ENCODE data around the gene CCSER1.

Gene CCSER1

DNA sequence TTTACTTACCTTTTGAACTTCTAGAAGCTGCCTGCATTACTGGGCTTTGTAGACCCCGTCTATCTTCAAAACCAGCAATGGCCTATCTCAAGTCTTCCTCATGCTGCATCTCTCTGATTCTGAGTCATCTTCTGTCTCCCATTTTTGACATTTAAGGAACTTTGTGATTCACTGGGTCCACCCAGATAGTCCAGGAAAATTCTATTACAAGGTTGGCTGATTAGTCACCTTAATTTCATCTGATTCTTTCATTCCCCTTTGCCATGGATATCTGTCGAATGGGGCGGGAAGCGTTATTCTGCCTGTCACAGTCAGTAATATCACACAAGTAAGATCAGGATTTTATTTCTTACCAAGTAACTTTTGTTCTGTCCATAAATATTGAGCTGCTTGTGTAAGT, 618.0 kb downstream of the CCSER1 start:
- H3K27me3 ChIP-seq (ENCODE audit: control insufficient read depth, insufficient read depth, low read length), result no peaks in the 10 kb centered on the region
- H3K4me1 ChIP-seq (ENCODE audit: control insufficient read depth, insufficient read depth, low read length), result no peaks in the 10 kb centered on the region
- no peaks in the 10 kb centered on the region for H3K9me3 ChIP-seq (ENCODE audit: control insufficient read depth, insufficient read depth, low read length)
- H3K4me3 ChIP-seq (ENCODE audit: low read depth, low read length), result no peak overlapping the region
- no peak overlapping the region for H3K27ac ChIP-seq (ENCODE audit: low read depth, low read length)
- H3K9ac ChIP-seq (ENCODE audit: low read depth, low read length), result no peak overlapping the region
- no peaks in the 10 kb centered on the region for H3K36me3 ChIP-seq (ENCODE audit: control insufficient read depth, insufficient read depth, low read length)

DNA sequence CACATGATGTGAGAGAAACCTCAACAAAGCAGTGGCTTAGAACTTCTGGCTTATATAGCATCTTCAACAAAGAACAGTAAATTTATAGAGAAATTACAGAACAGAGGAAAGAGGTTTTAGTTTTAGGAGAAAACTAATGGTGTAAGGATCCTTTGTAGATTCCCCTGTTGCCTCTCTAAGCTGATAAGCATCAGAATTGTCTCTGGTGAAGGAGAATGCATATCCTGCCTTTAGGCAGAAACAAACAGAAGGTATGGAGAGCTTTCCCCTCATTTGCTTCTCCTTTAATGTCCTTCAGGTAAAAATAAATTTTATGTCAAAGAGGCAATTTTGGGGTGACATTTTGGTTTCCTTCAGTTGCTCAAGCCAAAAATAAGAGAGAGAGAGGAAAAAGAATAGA, 625.9 kb downstream of the CCSER1 start:
- Histone ChIP-seq H3K4me3 (ENCODE audit: low read depth, low read length) (no peak overlapping the region), H3K9me3 (ENCODE audit: control insufficient read depth, insufficient read depth, low read length) (no peaks in the 10 kb centered on the region), H3K27ac (ENCODE audit: low read depth, low read length) (no peak overlapping the region), H3K9ac (ENCODE audit: low read depth, low read length) (no peak overlapping the region), H3K27me3 (ENCODE audit: control insufficient read depth, insufficient read depth, low read length) (no peaks in the 10 kb centered on the region), H3K36me3 (ENCODE audit: control insufficient read depth, insufficient read depth, low read length) (no peaks in the 10 kb centered on the region), H3K4me1 (ENCODE audit: control insufficient read depth, insufficient read depth, low read length) (peaks cover 21% of the 10 kb centered on the region)

DNA sequence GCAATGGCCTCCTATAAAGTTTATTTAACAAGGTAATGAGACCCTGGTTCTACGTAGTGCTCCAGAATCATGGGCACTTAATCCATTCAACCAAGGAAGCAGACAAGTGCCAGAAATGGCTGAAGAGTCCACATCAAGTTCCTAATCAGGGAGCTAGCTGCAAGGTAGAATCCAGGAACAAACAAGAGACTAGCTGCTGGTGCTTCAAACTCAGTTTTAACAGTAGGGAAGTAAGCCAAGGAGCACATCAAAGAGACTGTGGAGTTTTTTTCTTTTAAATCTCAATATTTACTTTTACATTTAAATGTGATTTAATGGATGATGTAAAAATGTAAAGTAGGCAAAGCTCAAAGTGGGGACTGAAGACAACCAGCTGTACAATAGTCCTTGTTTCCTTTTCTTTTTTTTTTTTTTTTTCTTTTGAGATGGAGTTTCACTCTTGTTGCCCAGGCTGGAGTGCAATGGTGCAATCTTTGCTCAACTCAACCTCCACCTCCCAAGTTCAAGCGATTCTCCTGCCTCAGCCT, 630.4 kb downstream of the CCSER1 start:
- H3K9me3 ChIP-seq (ENCODE audit: control insufficient read depth, insufficient read depth, low read length), result no peaks in the 10 kb centered on the region
- no peak overlapping the region for H3K9ac ChIP-seq (ENCODE audit: low read depth, low read length)
- H3K4me1 ChIP-seq (ENCODE audit: control insufficient read depth, insufficient read depth, low read length), result peaks cover 17% of the 10 kb centered on the region
- no peak overlapping the region for H3K4me3 ChIP-seq (ENCODE audit: low read depth, low read length)
- H3K36me3 ChIP-seq (ENCODE audit: control insufficient read depth, insufficient read depth, low read length), result no peaks in the 10 kb centered on the region
- no peaks in the 10 kb centered on the region for H3K27me3 ChIP-seq (ENCODE audit: control insufficient read depth, insufficient read depth, low read length)
- no peak overlapping the region for H3K27ac ChIP-seq (ENCODE audit: low read depth, low read length)

DNA sequence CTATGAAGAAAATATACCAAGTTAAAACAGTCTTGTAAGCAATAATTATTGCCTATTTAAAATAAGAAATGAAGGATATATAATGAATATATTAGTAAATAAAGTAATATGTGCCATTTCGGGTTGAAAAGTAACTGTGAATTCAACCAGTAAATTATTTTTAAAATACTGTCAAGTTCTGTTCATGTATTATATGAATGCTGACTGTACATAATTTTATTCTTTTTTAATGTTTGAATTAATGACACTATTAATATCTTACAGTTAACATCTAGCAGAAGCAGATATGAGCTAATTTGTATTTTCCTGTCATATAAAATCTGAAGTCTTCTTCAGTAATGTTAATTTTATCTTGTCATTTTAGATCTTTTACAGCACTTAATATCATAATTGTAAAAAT, 632.9 kb downstream of the CCSER1 start:
- H3K36me3 ChIP-seq (ENCODE audit: control insufficient read depth, insufficient read depth, low read length), result no peaks in the 10 kb centered on the region
- H3K4me1 ChIP-seq (ENCODE audit: control insufficient read depth, insufficient read depth, low read length), result peaks cover 8% of the 10 kb centered on the region; the same call in 1 of the 2 replicates
- H3K27me3 ChIP-seq (ENCODE audit: control insufficient read depth, insufficient read depth, low read length), result no peaks in the 10 kb centered on the region
- H3K27ac ChIP-seq (ENCODE audit: low read depth, low read length), result no peak overlapping the region
- H3K9me3 ChIP-seq (ENCODE audit: control insufficient read depth, insufficient read depth, low read length), result no peaks in the 10 kb centered on the region
- H3K9ac ChIP-seq (ENCODE audit: low read depth, low read length), result no peak overlapping the region
- no peak overlapping the region for H3K4me3 ChIP-seq (ENCODE audit: low read depth, low read length)

DNA sequence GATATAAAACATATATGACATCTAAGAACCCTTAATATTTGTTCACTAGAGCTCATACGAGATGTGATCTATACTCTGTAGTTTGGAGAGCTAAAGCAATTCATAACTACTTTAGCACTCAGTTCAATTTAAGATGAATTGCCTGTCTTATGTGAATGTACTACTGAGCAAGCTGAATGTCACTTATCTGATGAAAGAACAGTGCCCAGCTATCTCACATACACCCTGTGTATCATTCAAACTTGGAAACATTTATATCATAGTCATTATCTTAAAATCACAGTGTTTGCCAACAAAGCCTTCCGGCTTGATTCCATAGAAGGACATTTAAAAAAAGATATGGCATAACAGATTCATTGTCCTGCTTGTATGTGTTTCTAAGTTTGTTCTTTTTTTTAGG, 639.6 kb downstream of the CCSER1 start:
- Histone ChIP-seq H3K4me1 (ENCODE audit: control insufficient read depth, insufficient read depth, low read length) (0 out of 2 replicates have a peak, but pooled peaks cover 4% of the 10 kb centered on the region), H3K27ac (ENCODE audit: low read depth, low read length) (no peak overlapping the region), H3K4me3 (ENCODE audit: low read depth, low read length) (no peak overlapping the region), H3K27me3 (ENCODE audit: control insufficient read depth, insufficient read depth, low read length) (no peaks in the 10 kb centered on the region), H3K36me3 (ENCODE audit: control insufficient read depth, insufficient read depth, low read length) (no peaks in the 10 kb centered on the region), H3K9ac (ENCODE audit: low read depth, low read length) (no peak overlapping the region), H3K9me3 (ENCODE audit: control insufficient read depth, insufficient read depth, low read length) (no peaks in the 10 kb centered on the region)

DNA sequence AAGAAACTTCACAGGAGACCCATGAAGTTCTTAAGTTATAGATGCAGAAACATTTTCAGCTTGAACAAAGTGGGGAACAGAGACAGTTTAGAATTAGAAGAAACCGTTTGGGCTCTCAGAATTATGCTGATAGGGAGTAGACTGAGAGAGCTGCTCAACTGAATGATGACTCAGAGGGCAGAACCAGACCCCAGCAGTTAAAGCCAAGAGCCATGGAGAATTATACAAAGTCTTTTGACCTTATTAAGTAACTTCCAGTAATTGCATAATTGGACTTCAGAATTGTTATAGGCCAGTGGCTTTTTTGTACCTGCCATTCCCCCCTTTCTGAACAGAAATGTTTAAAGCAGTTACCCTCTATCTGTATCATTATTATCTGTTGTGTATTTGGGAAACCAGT, 642.1 kb downstream of the CCSER1 start:
- no peaks in the 10 kb centered on the region for H3K9me3 ChIP-seq (ENCODE audit: control insufficient read depth, insufficient read depth, low read length)
- no peak overlapping the region for H3K27ac ChIP-seq (ENCODE audit: low read depth, low read length)
- H3K27me3 ChIP-seq (ENCODE audit: control insufficient read depth, insufficient read depth, low read length), result no peaks in the 10 kb centered on the region
- H3K9ac ChIP-seq (ENCODE audit: low read depth, low read length), result no peak overlapping the region
- no peak overlapping the region for H3K4me3 ChIP-seq (ENCODE audit: low read depth, low read length)
- H3K36me3 ChIP-seq (ENCODE audit: control insufficient read depth, insufficient read depth, low read length), result no peaks in the 10 kb centered on the region
- 0 out of 2 replicates have a peak, but pooled peaks cover 4% of the 10 kb centered on the region for H3K4me1 ChIP-seq (ENCODE audit: control insufficient read depth, insufficient read depth, low read length)

DNA sequence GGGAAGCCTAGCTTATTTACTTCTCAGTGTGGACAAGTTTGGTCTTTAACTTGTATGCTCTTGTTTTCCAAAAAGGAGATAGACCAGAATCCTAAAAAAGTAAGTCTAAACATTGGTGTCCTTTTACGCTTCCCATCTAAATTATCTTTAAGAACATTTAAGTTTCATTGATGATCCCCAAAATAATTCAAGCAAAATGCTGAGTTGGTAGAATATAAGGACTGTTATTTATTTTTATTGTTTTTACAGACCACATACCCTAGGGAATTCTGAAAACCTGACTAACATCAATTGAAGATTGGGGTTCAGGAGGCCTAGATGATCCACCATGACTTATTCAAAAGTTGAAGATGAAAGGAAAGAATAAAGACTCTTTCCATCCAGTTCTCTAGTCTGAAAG, 653.0 kb downstream of the CCSER1 start:
- no peaks in the 10 kb centered on the region for H3K4me1 ChIP-seq (ENCODE audit: control insufficient read depth, insufficient read depth, low read length)
- H3K36me3 ChIP-seq (ENCODE audit: control insufficient read depth, insufficient read depth, low read length), result no peaks in the 10 kb centered on the region
- H3K27me3 ChIP-seq (ENCODE audit: control insufficient read depth, insufficient read depth, low read length), result no peaks in the 10 kb centered on the region
- H3K27ac ChIP-seq (ENCODE audit: low read depth, low read length), result no peak overlapping the region
- no peak overlapping the region for H3K4me3 ChIP-seq (ENCODE audit: low read depth, low read length)
- H3K9me3 ChIP-seq (ENCODE audit: control insufficient read depth, insufficient read depth, low read length), result no peaks in the 10 kb centered on the region
- no peak overlapping the region for H3K9ac ChIP-seq (ENCODE audit: low read depth, low read length)

DNA sequence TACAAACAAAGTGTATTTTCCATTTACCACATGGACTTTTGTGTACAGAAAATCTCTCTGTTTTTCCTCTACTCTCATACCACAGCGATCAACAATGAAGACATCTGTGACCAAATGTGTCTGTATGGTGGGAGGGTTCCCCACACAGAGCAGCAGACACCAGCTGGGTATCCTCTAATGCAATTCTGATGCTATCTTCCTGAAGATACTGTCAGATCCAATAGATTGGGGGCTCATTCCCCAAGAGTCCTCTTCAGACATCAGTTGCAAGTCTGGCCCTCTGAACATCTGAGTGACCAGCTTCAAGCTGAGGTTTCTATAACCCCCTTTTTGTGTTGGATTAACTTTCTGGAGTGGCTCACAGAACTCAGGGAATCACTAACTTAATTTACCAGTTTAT, 659.4 kb downstream of the CCSER1 start:
- no peaks in the 10 kb centered on the region for H3K4me1 ChIP-seq (ENCODE audit: control insufficient read depth, insufficient read depth, low read length)
- no peaks in the 10 kb centered on the region for H3K9me3 ChIP-seq (ENCODE audit: control insufficient read depth, insufficient read depth, low read length)
- no peak overlapping the region for H3K4me3 ChIP-seq (ENCODE audit: low read depth, low read length)
- no peak overlapping the region for H3K9ac ChIP-seq (ENCODE audit: low read depth, low read length)
- no peaks in the 10 kb centered on the region for H3K27me3 ChIP-seq (ENCODE audit: control insufficient read depth, insufficient read depth, low read length)
- no peaks in the 10 kb centered on the region for H3K36me3 ChIP-seq (ENCODE audit: control insufficient read depth, insufficient read depth, low read length)
- H3K27ac ChIP-seq (ENCODE audit: low read depth, low read length), result no peak overlapping the region

DNA sequence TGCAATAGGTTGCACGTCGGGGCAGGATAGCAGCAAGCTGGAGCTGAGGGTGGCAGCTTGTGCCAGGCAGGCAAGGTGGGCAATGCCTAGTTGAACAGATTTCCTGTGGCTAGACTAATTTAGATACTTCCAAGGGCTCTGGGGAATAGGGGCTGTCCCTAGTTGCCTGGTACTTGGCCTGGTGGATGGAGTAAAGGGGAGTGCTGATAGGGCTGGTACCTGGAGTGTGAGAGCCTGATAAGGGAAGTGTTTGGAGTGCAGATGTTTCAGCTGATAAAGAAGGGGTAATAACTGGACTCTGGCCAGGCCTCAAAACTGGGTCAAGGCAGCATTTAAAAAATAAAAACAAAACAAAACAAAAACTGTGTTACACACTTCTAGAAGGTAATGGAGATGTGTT, 665.5 kb downstream of the CCSER1 start:
- Histone ChIP-seq H3K27ac (ENCODE audit: low read depth, low read length) (no peak overlapping the region), H3K4me3 (ENCODE audit: low read depth, low read length) (no peak overlapping the region), H3K36me3 (ENCODE audit: control insufficient read depth, insufficient read depth, low read length) (no peaks in the 10 kb centered on the region), H3K27me3 (ENCODE audit: control insufficient read depth, insufficient read depth, low read length) (no peaks in the 10 kb centered on the region), H3K9me3 (ENCODE audit: control insufficient read depth, insufficient read depth, low read length) (0 out of 2 replicates have a peak, but pooled peaks cover 2% of the 10 kb centered on the region), H3K9ac (ENCODE audit: low read depth, low read length) (no peak overlapping the region), H3K4me1 (ENCODE audit: control insufficient read depth, insufficient read depth, low read length) (no peaks in the 10 kb centered on the region)

DNA sequence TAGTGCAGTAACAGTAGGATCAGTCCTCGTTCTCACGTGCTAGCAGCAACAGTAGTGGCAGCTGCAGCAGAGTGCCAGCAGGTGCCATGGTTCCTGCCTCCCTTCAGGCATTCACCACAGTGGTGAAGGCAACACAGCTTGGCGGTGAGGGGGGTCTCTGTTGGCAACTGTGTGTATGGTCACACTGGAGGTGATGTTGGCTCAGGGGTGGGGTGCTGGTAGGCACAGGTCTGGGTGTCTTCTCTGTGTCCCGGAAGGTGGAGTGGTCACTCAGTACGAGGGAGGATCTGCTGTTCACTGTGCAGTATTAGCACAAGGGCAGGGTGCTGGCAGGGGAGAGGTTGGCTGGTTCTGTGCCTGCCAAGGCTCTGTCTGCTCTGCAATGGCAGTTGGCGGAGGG, 671.8 kb downstream of the CCSER1 start:
- Histone ChIP-seq H3K27me3 (ENCODE audit: control insufficient read depth, insufficient read depth, low read length) (no peaks in the 10 kb centered on the region), H3K9me3 (ENCODE audit: control insufficient read depth, insufficient read depth, low read length) (0 out of 2 replicates have a peak, but pooled peaks cover 2% of the 10 kb centered on the region), H3K4me1 (ENCODE audit: control insufficient read depth, insufficient read depth, low read length) (no peaks in the 10 kb centered on the region), H3K9ac (ENCODE audit: low read depth, low read length) (no peak overlapping the region), H3K27ac (ENCODE audit: low read depth, low read length) (no peak overlapping the region), H3K36me3 (ENCODE audit: control insufficient read depth, insufficient read depth, low read length) (no peaks in the 10 kb centered on the region), H3K4me3 (ENCODE audit: low read depth, low read length) (no peak overlapping the region)

DNA sequence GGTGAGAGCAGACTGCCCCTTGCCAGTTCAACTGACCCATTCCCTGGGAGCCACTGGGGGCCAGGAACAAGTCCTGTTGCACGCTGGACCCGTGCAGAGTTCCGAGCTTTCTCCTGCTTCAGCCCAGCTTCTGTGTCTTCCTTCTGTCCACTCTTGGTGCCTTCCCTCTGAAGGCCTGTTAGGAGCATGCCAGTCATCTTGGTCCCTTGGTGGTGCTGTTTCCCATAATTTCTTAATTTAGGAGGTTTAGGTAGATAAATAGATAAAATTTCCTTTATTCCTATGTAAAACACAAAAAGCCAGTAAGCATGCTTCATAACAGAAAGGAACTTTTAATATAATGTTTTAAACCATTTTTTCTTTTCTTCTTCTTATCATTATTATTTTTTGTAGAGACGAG, 672.7 kb downstream of the CCSER1 start:
- no peak overlapping the region for H3K9ac ChIP-seq (ENCODE audit: low read depth, low read length)
- H3K27me3 ChIP-seq (ENCODE audit: control insufficient read depth, insufficient read depth, low read length), result no peaks in the 10 kb centered on the region
- no peak overlapping the region for H3K4me3 ChIP-seq (ENCODE audit: low read depth, low read length)
- 0 out of 2 replicates have a peak, but pooled peaks cover 2% of the 10 kb centered on the region for H3K9me3 ChIP-seq (ENCODE audit: control insufficient read depth, insufficient read depth, low read length)
- no peaks in the 10 kb centered on the region for H3K4me1 ChIP-seq (ENCODE audit: control insufficient read depth, insufficient read depth, low read length)
- no peaks in the 10 kb centered on the region for H3K36me3 ChIP-seq (ENCODE audit: control insufficient read depth, insufficient read depth, low read length)
- H3K27ac ChIP-seq (ENCODE audit: low read depth, low read length), result no peak overlapping the region

DNA sequence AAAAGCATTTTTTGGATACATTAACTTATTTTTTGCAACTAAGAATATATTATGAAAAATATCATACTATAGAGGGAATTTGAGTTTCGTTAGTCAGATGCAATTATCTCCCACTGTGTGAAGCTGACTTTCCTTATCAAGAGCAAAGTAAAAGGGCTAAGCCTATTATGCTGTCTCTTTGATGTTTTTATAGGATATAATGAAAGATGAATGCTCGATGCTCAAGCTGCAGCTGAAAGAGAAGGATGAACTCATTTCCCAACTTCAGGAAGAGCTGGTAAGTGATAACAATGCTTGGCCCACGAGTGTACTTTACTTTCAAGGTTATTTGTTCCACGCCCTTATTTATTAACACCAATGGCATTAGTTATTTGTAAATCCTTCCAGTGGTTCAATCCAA, 688.4 kb downstream of the CCSER1 start:
- Histone ChIP-seq H3K27ac (ENCODE audit: low read depth, low read length) (no peak overlapping the region), H3K4me1 (ENCODE audit: control insufficient read depth, insufficient read depth, low read length) (peaks cover 14% of the 10 kb centered on the region), H3K27me3 (ENCODE audit: control insufficient read depth, insufficient read depth, low read length) (no peaks in the 10 kb centered on the region), H3K9me3 (ENCODE audit: control insufficient read depth, insufficient read depth, low read length) (peaks cover 23% of the 10 kb centered on the region), H3K36me3 (ENCODE audit: control insufficient read depth, insufficient read depth, low read length) (no peaks in the 10 kb centered on the region), H3K9ac (ENCODE audit: low read depth, low read length) (no peak overlapping the region), H3K4me3 (ENCODE audit: low read depth, low read length) (no peak overlapping the region)

All from HUES48 (cell line).